ENCODE measurements around the gene GLTPD2.

Gene GLTPD2

GRCh38 chr17:4772235-4772613 is 16.5 kb upstream of the GLTPD2 start:
- FAIRE-seq = no peak

GRCh38 chr17:4777969-4778760 is 10.6 kb upstream of the GLTPD2 start:
- no peak for FAIRE-seq

- no peak for FAIRE-seq
Measured at GRCh38 chr17:4780325-4780955, 8.3 kb upstream of the GLTPD2 start.

DNA sequence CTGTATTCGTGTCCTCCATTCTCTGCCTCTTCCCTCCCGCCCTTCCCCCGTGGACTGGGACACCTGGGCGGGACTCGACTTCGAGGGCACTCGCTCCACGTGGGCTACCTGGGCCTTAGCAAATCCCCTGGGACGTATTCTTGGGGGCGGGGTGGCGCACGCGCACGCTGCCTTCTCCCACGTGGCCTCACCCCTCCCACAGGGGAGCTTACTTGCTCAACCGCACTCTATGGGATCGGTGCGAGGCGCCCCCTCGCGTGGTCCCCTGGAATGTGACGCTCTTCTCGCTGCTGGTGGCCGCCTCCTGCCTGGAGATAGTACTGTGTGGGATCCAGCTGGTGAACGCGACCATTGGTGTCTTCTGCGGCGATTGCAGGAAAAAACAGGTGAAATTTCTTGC is 6.1 kb upstream of the GLTPD2 start:
- no peak for FAIRE-seq

- FAIRE-seq = no peak
Measured at GRCh38 chr17:4785311-4786105, 3.3 kb upstream of the GLTPD2 start.

DNA sequence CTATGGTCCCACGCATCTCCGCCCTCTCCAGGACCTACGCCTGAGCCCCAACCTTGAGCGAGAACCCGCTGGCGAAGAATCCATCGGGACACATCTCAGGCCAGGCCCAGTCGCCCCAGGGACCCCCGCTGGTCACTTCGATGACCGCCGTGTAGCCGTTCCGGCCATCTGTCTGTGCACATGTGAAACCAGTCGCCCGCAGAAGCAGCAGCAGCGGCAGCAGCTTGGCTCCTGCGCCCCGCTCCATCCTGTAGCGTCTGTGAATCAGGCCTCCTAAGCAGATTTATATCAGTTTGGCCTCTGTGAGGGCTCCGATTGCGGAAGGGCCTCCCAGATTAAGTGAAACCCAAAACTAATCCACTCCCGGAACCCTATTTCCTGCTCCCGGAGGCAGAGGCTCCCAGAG is 2.7 kb upstream of the GLTPD2 start, which contains the start of gene VMO1:
Gene VMO1 (minus strand): TSS at position 259 of the 406 bp plus-strand sequence. CDS start 12 bp downstream, at position 247.
- FAIRE-seq = no peak

DNA sequence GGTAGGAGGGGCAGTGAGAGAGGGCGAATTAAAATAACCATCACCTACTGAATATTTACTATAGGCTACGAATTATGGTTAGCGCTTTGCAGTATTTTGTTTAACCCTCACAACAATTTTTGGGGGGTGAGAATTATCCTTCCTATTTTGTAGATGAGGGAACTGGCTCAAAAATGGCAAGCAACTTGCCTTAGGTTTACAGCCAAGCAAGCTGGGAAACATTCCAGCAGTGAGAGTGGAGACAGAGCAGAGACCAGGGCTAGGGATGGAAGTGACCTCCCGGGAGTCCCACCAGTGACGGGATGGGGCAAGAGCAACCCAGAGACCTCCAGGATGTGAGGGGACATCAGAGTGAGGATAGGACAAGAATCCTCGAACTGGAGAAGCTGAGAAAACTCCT is 2.2 kb upstream of the GLTPD2 start:
- FAIRE-seq = no peak

GRCh38 chr17:4788159-4788806 is 481 bp upstream of the GLTPD2 start:
- FAIRE-seq = no peak

GRCh38 chr17:4789701-4789950 is 862 bp downstream of the GLTPD2 start:
- FAIRE-seq = no peak

DNA sequence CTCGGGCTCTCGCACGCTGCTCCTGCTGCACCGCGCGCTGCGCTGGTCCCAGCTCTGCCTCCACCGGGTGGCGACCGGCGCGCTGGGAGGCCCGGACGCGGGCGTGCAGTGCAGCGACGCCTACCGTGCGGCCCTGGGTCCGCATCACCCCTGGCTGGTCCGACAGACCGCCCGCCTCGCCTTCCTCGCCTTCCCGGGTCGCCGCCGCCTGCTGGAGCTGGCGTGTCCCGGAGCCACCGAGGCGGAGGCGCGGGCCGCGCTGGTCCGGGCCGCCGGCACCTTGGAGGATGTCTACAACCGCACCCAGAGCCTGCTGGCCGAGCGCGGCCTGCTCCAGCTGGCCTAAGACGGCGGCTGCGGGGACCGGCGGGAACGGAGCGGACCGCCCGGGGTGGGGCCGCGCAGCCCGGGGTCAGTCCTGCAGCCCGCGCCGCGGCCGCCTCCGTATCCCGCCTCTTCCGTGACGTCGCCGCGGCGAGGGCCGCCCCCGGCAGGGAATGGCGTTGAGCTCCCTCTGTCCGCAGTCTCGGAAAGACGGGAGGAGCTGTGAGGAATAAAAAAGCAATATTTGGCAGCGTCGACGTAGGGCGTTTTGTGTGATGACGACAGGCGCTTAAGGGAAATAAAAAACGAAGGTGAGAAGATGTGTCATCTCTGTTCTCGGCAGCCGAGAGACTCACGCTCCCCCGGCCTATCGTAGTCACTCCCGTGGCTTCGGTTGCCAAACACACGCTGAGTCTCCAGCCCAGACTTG is 1.4 kb downstream of the GLTPD2 start:
- FAIRE-seq = no peak

DNA sequence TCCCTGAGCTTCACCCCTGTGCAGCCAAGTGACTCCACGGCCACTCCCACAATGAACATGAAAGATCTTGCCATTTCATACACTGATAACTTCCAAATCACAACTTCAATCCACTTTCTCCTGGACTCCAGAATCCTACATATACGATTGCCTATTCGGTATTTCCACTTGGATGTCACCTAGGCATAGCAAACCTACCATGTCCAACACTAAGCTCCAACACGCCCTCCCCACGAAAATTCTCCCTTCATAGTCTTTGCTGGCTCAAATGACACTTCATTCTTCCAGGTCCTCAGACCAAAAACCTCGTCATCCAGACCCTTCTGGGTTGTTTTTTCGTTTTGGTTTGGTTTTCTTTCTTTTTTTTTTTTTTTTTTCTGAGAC is 1.9 kb downstream of the GLTPD2 start:
- FAIRE-seq = no peak

GRCh38 chr17:4795168-4795567 is 6.4 kb downstream of the GLTPD2 start:
- FAIRE-seq = no peak

DNA sequence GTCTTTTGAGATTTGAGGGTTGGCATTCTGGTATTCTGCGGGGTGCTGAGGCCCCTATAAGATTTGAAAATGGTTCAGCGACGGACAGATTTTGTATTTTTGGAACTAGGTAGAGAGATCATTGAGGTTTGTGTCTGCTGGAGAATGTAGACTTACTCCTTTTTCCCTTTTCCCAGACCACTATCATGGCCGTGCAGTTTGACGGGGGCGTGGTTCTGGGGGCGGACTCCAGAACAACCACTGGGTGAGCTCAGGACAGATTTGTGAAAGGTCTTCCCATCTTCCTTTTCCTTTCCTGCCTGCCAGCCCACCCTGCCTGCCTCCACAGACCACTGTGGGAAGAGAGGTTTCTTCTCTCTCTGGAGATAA is 7.8 kb downstream of the GLTPD2 start:
- FAIRE-seq = no peak

- no peak for FAIRE-seq
Measured at GRCh38 chr17:4800462-4801196, 11.9 kb downstream of the GLTPD2 start.

DNA sequence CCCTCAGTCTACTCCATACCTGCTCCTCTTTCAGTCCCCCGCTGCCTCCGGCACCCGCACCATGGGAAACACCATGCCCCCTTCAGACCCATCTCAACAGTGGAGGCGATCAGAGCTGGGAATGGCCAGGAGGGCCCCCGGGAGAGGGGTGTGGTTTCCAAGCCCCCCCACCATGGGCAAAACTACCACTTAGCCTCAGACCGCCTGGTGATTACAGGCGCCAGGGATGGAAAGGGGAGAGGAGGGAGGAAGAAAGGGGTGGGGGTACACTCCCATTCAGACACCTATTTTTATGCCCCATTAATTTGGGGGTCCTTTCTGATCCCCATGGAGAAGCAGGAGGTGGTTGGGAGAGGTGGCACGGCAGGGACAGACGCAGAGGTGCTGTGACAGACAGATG is 13.5 kb downstream of the GLTPD2 start, which contains the start of gene C17orf114:
Gene C17orf114 (minus strand): TSS at position 101 of the 400 bp plus-strand sequence.
- no peak for FAIRE-seq

- FAIRE-seq = no peak
Measured at GRCh38 chr17:4806456-4806776, 17.7 kb downstream of the GLTPD2 start.

DNA sequence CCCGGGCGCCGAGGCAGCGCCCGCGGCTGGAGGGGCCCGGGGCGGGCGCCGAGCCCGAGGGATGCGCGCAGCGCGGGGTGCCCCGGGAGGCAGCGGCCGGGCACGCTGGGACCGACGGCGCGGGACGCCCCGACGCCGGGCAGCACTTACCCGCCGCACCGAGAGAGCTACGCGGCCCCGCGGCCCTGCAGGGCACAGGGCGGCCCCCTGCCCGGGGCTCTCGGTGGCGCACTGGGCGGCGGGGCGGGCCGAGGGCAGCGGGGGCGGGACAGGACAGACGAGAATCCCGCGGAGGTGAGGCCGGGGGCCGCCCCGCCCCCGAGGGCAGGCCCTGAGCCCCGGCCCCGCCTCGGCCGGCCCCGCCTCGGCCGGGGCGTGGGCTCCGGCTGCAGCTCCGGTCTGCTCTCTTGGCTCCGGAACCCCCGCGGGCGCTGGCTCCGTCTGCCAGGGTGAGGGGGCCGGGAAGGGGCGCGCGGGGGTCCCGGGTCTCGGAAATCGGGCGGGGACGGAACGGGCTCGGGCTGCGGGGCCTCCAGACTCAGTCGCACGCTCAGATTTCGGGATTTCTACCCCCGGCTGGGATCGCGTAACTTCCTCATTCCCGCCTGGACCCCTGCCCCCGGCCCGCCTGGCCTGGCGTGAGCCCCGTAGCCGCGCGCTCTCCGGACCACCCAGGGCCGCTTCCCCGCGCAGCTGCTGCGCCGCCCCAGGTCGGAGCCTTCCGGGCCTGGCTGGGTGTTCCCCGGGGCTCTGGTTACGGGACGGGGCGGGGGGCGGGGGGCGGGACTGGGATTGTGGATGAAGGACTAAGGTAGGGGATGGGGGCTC is 18.2 kb downstream of the GLTPD2 start, which contains the start of gene PLD2:
Gene PLD2 (plus strand): TSS at position 376 of the 828 bp plus-strand sequence. CDS start 621 bp downstream, outside the sequence.
- FAIRE-seq = no peak

GRCh38 chr17:4807605-4808377 is 19.0 kb downstream of the GLTPD2 start:
- FAIRE-seq = no peak

GRCh38 chr17:4808378-4808767 is 19.6 kb downstream of the GLTPD2 start:
- FAIRE-seq = no peak

DNA sequence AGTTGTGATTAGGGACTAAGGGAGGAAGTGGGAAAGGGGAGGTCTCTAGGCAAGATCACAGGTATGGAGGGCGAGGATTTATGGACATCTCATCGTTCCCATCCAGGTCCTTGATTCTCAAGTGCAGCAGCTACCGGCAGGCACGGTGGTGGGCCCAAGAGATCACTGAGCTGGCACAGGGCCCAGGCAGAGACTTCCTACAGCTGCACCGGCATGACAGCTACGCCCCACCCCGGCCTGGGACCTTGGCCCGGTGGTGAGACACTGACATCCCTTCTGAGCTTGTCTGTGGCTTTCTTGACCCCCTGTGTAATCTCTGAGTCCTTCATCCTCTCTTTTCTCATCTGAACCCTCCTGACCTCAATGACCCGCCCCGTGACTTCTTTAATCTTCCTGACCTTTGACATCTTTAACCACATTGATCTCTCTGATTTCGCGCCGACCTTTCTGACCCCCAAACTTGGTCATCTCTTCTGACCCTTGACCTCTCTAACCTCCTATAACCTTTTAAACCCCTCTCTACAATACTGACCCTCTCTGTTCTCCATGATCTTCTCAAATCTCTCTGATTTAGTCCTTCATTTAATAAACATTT is 22.0 kb downstream of the GLTPD2 start:
- FAIRE-seq = no peak

Data from A204.1 (cell line).